ENCODE measurements around the gene PAQR7.
A peak's percentile ranks its signal among the peaks of the same experiment; 100 is the strongest.

PAQR7 gene

DNA sequence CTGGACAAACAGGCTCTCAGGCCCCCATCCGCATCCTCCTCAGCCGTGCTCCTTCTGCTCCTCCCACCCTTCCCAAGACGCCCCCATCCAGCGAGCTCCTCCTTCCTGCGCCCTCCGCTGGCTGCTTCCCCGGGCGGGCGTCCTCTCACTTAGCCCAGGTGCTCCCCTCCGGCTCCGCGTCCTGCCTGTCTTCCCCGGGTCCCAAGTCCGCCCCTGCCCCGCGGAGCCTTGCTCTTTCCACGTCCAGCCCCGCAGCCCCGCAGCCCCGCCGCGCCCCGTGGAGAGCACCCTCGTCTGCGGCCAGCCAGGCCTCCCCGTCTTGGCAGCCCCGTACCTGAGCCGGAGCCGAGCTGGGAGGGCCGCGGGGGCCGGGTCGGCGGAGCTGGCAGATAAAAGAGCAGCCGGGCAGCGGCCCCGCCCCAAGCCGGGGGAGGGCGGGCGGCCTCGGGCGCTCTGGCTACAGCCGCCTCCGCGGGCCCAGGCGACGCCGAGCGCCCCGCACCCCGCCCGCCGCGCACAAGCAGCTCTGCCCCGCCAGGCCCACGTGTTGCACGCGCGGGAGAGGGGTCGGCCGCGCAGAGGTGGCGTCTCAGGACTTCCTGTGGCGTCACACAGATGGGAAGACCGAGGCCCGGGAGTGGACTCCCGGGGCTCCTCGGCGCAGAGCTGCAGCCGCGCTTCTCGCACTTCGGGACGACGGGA is at the start of gene PAQR7:
Gene PAQR7, minus strand, starts transcription at position 555 of the 702 bp plus-strand sequence. CDS start 11,869 bp downstream, outside the sequence.
- DNase-seq: peak; percentile 64 to 72

DNA sequence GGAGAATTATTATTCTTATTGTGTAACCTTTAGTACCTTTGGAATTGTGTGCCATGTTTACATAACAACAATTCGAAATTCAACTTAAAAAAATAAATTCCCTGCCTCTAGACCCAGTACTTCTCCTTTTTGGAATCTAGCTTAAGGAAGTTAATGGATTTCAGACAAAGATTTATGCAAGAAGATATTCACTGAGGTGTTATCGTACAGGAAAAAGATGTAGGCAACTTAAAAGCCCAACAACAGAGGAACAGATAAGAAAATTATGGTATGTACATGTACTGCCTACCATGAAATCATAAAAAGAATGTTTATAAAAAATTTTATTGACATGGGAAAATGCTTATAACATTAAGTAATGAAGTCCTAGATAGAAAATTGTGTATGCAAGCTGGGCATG is 48.9 kb upstream of the PAQR7 start:
- DNase-seq: no peak

- DNase-seq: peak; percentile 45 to 47
These were observed 47.6 kb upstream of the PAQR7 start for GRCh38 chr1:25922971-25923552.

DNA sequence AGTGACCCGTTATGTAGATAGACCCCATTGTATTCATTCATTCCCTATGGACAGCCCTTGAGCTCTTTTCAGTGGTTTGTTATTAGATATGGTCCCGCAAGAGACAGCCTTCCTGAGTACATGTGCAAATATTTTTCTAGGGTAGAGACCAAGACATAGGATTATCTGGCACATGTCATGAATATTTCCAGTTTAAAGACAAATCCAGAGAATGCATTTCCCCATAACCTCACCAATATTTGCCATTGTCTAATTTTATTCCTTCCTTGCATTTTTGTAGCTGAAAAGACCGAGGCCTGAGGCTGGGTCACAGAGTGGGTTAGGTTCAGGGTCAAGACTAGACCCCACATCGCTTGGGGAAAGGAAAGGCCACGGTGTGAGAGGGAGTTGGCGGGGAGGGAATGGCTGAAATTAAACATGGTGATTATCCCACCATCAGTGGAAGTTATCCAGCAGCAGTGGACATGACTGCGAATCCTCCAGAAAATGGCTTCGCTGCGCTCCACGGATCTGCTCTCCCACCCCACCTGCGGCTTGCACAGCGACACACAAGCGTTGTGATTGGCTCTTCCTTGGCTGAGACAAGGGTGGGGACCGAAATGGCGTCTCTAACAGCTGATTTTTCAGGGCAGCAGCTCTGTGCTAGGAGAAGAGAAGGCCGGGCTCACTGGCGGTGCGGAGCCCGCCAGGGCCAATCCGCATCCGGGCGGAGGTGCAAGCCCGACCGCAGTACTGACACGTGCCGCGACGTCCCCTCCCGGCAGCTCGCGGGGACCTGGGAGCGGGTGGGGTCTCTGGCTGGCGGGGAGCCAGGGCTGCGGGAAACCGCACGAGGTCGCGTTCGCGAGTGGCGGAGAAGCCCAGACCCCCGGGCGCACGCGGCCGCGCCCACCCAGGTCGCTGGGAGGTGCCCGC is 46.8 kb upstream of the PAQR7 start:
- peak; percentile 50 to 57 for DNase-seq

GRCh38 chr1:25918615-25919014 is 43.1 kb upstream of the PAQR7 start:
- DNase-seq: no peak

DNA sequence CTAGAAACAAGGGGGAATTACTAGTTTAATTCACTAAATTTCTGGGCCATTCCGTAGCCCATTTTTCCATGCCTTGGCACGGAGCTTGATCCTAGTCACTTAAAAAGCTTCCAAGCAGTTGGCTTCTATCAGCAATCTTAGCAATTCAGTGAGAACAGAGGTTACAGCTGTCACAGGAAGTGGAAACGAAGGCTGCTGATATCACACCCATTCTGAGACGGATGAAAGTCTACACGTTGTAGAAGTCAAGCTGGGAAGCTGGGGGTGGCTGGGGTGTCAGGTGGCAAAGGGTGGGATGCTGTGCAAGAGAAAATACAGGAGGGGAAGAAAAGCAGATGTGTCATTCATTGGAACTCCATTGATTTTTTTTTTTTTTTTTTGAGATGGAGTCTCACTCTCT is 42.5 kb upstream of the PAQR7 start:
- DNase-seq: peak in 1 of 2 experiments; percentile 22

DNA sequence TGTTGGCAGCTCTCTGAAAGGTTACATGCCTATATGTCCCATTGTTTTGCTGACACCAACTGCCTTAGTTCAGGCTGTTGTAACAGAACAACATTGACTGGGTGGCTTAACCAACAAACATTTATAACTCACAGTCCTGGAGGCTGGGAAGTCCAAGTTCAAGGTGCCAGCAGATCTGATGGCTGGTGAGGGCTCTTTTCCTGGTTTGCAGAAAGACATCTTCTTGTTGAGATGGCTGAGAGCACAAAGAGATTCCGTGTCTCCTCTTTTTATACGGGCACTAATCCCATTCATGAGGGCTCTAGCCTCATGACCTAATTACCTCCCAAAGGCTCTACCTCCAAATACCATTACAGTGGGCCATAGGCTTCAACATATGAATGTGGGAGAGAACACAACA is 41.0 kb upstream of the PAQR7 start:
- DNase-seq: no peak

GRCh38 chr1:25914074-25914995 is 38.8 kb upstream of the PAQR7 start:
- DNase-seq: no peak

- DNase-seq: no peak
These were observed 37.7 kb upstream of the PAQR7 start for GRCh38 chr1:25913206-25913605.

GRCh38 chr1:25912076-25912831 is 36.7 kb upstream of the PAQR7 start:
- DNase-seq: no peak

GRCh38 chr1:25911162-25911561 is 35.7 kb upstream of the PAQR7 start:
- no peak for DNase-seq

DNA sequence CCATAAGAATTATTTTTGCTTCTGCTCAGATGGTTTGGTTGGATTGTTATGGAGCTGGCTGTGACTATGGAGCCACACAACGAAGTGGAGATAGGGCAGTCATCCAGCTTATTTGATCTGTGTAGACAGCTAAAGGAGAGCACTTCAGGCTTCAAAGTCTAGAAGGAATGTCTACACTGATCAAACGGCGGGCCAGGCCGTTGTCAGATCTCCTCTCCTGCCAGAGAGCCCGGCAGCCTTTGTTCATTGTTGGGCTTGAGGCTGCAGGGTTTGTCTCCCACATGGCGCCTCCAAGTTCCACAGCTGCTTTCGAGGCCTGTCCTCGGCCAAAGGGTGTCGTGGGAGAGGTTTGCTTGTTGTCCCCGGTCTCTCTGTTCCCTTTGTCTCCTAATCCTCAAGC is 33.5 kb upstream of the PAQR7 start:
- no peak for DNase-seq

- no peak for DNase-seq
These were observed 32.7 kb upstream of the PAQR7 start for GRCh38 chr1:25908161-25908560.

- no peak for DNase-seq
These were observed 32.1 kb upstream of the PAQR7 start for GRCh38 chr1:25907601-25908000.

GRCh38 chr1:25906644-25907300 is 31.3 kb upstream of the PAQR7 start:
- DNase-seq: peak; percentile 26 to 40

- DNase-seq: peak; percentile 92 to 94
These were observed 30.5 kb upstream of the PAQR7 start, which contains the start of gene STMN1 for GRCh38 chr1:25905680-25906643. Gene STMN1, minus strand, starts transcription at chr1:25906419. Its CDS starts 1,743 bp downstream, at chr1:25904676.

DNA sequence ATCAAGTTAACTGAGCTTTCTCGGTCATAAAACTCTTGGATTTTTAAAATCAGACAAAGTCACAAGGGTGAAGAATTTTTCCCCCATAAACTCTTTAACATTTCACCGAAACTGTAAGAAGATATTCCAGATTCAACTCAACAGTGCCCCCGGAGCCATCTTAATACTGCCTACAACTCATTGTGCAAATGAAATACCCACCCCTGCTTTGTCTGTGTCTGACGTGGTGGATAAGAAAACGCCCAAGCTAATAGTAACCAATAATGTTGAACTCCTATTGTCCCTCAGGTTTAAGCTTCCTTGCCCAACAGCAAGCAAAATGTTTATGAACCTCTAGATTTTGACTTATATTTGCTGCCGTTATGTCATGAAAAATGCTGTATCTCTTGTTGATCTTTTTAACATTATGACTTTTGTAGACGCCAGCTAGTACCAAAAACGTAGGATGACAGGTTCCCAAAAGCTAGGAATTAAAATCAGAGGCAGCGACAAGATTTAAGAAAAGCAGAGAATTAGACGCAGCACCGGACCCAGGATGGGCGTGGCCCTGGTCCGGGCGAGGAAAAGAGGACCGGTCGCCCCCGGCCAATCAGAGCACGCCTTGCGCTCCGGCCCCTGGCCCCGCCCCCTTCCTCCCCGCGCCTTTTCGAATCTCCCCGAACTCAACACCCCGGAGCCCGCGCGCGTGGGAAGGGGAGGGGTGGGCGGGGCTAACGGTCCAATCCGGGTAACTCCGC is 29.6 kb upstream of the PAQR7 start:
- DNase-seq: peak; percentile 99

GRCh38 chr1:25903986-25904385 is 28.5 kb upstream of the PAQR7 start:
- DNase-seq: no peak

DNA sequence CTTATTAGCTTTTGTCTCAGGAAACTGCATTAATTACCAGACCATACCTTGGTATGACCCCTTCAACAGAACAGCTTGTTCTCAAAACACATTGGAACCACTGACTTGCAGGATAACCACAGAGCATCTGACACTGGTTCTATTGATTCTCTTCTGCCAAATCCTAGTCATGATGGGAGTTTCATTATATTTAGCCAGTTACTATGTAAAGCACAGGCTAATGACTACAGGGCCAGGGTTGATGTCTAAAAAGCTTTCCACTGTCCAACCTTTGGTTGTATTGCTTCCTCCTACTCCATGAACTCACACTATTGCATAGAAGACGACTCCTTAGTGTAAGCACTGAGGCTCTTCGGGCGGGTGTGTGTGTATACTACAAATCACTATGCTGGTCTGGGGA is 27.0 kb upstream of the PAQR7 start:
- DNase-seq: no peak
